ENCODE data around the gene HNF1A. TPM values are rescaled to one million over a fixed set of nuclear protein-coding genes. Genes with fewer than 3 reads are reported as not detected.

HNF1A gene
- total and polyA plus RNA-seq, 2 of the 13 experiments (the other 11 are each of a cell fraction or from before 2014, with no cell fraction given) = 13.4 to 34.7 TPM

- TF ChIP-seq ZNF512B (CRISPR knock-in tag; IDR thresholded peaks at IDR 0.05; ENCODE audit: borderline replicate concordance) (no peak), E2F1 (CRISPR knock-in tag; IDR thresholded peaks at IDR 0.05) (no peak), ADNP (CRISPR knock-in tag; IDR thresholded peaks at IDR 0.05) (no peak), WIZ (CRISPR knock-in tag; IDR thresholded peaks at IDR 0.05) (no peak), NR3C1 (CRISPR knock-in tag; IDR thresholded peaks at IDR 0.05) (no peak), HDAC2 (CRISPR knock-in tag; IDR thresholded peaks at IDR 0.05) (peak; percentile 85), REXO4 (CRISPR knock-in tag; IDR thresholded peaks at IDR 0.05; ENCODE audit: borderline replicate concordance) (no peak), ATF7-NPFF (CRISPR knock-in tag; IDR thresholded peaks at IDR 0.05; ENCODE audit: low read depth) (no peak), ZNF615 (CRISPR knock-in tag; IDR thresholded peaks at IDR 0.05; ENCODE audit: borderline replicate concordance) (no peak), NFYC (CRISPR knock-in tag; IDR thresholded peaks at IDR 0.05) (no peak; the same call in 1 of the 2 replicates), ZGPAT (CRISPR knock-in tag; IDR thresholded peaks at IDR 0.05) (peak; percentile 70; the same call in 1 of the 2 replicates), SRSF9 (IDR thresholded peaks at IDR 0.05; ENCODE audit: borderline replicate concordance, insufficient read depth, low read depth, low read length, poor library complexity, severe bottlenecking) (no peak), ZFAT (CRISPR knock-in tag; conservative IDR thresholded peaks at IDR 0.05) (no peak), ZFP1 (CRISPR knock-in tag; IDR thresholded peaks at IDR 0.05) (no peak), ZNF20 (CRISPR knock-in tag; IDR thresholded peaks at IDR 0.05) (no peak), KLF6 (CRISPR knock-in tag; IDR thresholded peaks at IDR 0.05) (0 out of 2 replicates have a peak, but pooled peaks have one; percentile 18), ZFP41 (CRISPR knock-in tag; IDR thresholded peaks at IDR 0.05; ENCODE audit: borderline replicate concordance) (no peak), ZNF383 (CRISPR knock-in tag; IDR thresholded peaks at IDR 0.05; ENCODE audit: borderline replicate concordance) (no peak), HNRNPLL (IDR thresholded peaks at IDR 0.05; ENCODE audit: low read depth, low read length, poor library complexity, severe bottlenecking) (peak; percentile 48), ZNF639 (CRISPR knock-in tag; conservative IDR thresholded peaks at IDR 0.05) (peak; percentile 65; the same call in 1 of the 2 replicates), U2AF2 (IDR thresholded peaks at IDR 0.05; ENCODE audit: low read depth, low read length) (no peak), TOE1 (CRISPR knock-in tag; IDR thresholded peaks at IDR 0.05) (no peak), SMAD3 (CRISPR knock-in tag; IDR thresholded peaks at IDR 0.05) (no peak)
Observed at GRCh38 chr12:121015825-121016766, 37.8 kb downstream of the HNF1A start, which contains the start of gene C12orf43 (continued).

Data from HepG2 (cell line).